SK-N-SH treated with all-trans-retinoic acid at 6 μM for 48 hours (cell line): Measurements from ENCODE around the gene LANCL2.

ENCODE experiments used
- ATAC-seq: fragments of 200-7000 bp; cut with Tn5 transposase; 3 replicates; pipeline ENCODE4 v1.9.1; 2020; ENCODE audit warnings: mild to moderate bottlenecking, moderate library complexity
- ARNTL ChIP-seq: fragments of 450-650 bp; formaldehyde crosslinking; IDR thresholded peaks from 2 replicates; pipeline ENCODE4 v1.5.0; 2020; ENCODE audit warnings: low read depth, mild to moderate bottlenecking, moderate library complexity, borderline replicate concordance
- BACH2 ChIP-seq: fragments of 250-450 bp; sonication (Bioruptor Pico); IDR thresholded peaks from 2 replicates; pipeline ENCODE4 v1.9.0; 2021; ENCODE audit warnings: mild to moderate bottlenecking, borderline replicate concordance
- CREB5 ChIP-seq: fragments of 250-450 bp; sonication (Bioruptor Pico); IDR thresholded peaks from 2 replicates; pipeline ENCODE4 v1.5.1; 2020; ENCODE audit warnings: low read depth, mild to moderate bottlenecking, moderate library complexity
- CSDC2 ChIP-seq: fragments of 250-450 bp; sonication (Bioruptor Pico); IDR thresholded peaks from 2 replicates; pipeline ENCODE4 v1.5.0; 2020; ENCODE audit warnings: mild to moderate bottlenecking, moderate library complexity
- CSRNP3 ChIP-seq: fragments of 250-450 bp; sonication (Bioruptor Pico); IDR thresholded peaks from 2 replicates; pipeline ENCODE4 v1.5.1; 2021; ENCODE audit warnings: mild to moderate bottlenecking, moderate library complexity
- ESRRG ChIP-seq: fragments of 250-450 bp; sonication (Bioruptor Pico); IDR thresholded peaks from 2 replicates; pipeline ENCODE4 v1.6.1; 2021; ENCODE audit warnings: mild to moderate bottlenecking
- GLIS3 ChIP-seq: fragments of 250-450 bp; sonication (Bioruptor Pico); IDR thresholded peaks from 2 replicates; pipeline ENCODE4 v1.5.0; 2020; ENCODE audit warnings: mild to moderate bottlenecking, moderate library complexity
- ISL1 ChIP-seq: fragments of 250-450 bp; sonication (Bioruptor Pico); IDR thresholded peaks from 2 replicates; pipeline ENCODE4 v2.1.2; 2022; ENCODE audit warnings: mild to moderate bottlenecking, moderate library complexity
- OSR1 ChIP-seq: fragments of 250-450 bp; sonication (Bioruptor Pico); IDR thresholded peaks from 2 replicates; pipeline ENCODE4 v1.8.0; 2022; ENCODE audit warnings: moderate library complexity, mild to moderate bottlenecking, inconsistent platforms
- PATZ1 ChIP-seq: fragments of 250-450 bp; sonication (Bioruptor Pico); IDR thresholded peaks from 2 replicates; pipeline ENCODE4 v1.8.0; 2020; ENCODE audit warnings: mild to moderate bottlenecking, moderate library complexity, borderline replicate concordance
- POU6F1 ChIP-seq: fragments of 250-450 bp; sonication (Bioruptor Pico); IDR thresholded peaks from 2 replicates; pipeline ENCODE4 v1.8.0; 2021; ENCODE audit warnings: low read depth, mild to moderate bottlenecking, moderate library complexity, borderline replicate concordance
- PPARA ChIP-seq: fragments of 250-450 bp; sonication (Bioruptor Pico); IDR thresholded peaks from 2 replicates; pipeline ENCODE4 v1.5.0; 2020; ENCODE audit warnings: mild to moderate bottlenecking, borderline replicate concordance
- RARB ChIP-seq: fragments of 250-450 bp; sonication (Bioruptor Pico); IDR thresholded peaks from 2 replicates; pipeline ENCODE4 v1.8.0; 2021; ENCODE audit warnings: mild to moderate bottlenecking, moderate library complexity
- SNAI2 ChIP-seq: fragments of 250-450 bp; sonication (Bioruptor Pico); IDR thresholded peaks from 2 replicates; pipeline ENCODE4 v1.5.0; 2020; ENCODE audit warnings: mild to moderate bottlenecking, moderate library complexity
- TCF4 ChIP-seq: fragments of 250-450 bp; sonication (Bioruptor Pico); IDR thresholded peaks from 2 replicates; pipeline ENCODE4 v1.8.0; 2021; ENCODE audit warnings: mild to moderate bottlenecking, moderate library complexity, borderline replicate concordance
- TOX ChIP-seq: fragments of 250-450 bp; sonication (Bioruptor Pico); IDR thresholded peaks from 2 replicates; pipeline ENCODE4 v1.8.0; 2021; ENCODE audit warnings: mild to moderate bottlenecking, moderate library complexity, borderline replicate concordance
- ZC3H10 ChIP-seq: fragments of 250-450 bp; sonication (Bioruptor Pico); IDR thresholded peaks from 2 replicates; pipeline ENCODE4 v1.5.1; 2021; ENCODE audit warnings: mild to moderate bottlenecking, moderate library complexity
- ZFP3 ChIP-seq: fragments of 250-450 bp; sonication (Bioruptor Pico); IDR thresholded peaks from 2 replicates; pipeline ENCODE4 v1.5.0; 2020; ENCODE audit warnings: mild to moderate bottlenecking, moderate library complexity
- ZFP30 ChIP-seq: fragments of 450-650 bp; formaldehyde crosslinking; IDR thresholded peaks from 2 replicates; pipeline ENCODE4 v1.5.0; 2022; ENCODE audit warnings: mild to moderate bottlenecking, moderate library complexity
- ZNF565 ChIP-seq: fragments of 450-650 bp; formaldehyde crosslinking; conservative IDR thresholded peaks from 2 replicates; pipeline ENCODE4 v1.5.0; 2020; ENCODE audit warnings: low read depth, mild to moderate bottlenecking, moderate library complexity
- ZNF70 ChIP-seq: fragments of 450-650 bp; formaldehyde crosslinking; IDR thresholded peaks from 2 replicates; pipeline ENCODE4 v1.5.0; 2020; ENCODE audit warnings: mild to moderate bottlenecking, moderate library complexity
- ZNF8 ChIP-seq: fragments of 450-650 bp; formaldehyde crosslinking; IDR thresholded peaks from 2 replicates; pipeline ENCODE4 v1.5.0; 2020; ENCODE audit warnings: mild to moderate bottlenecking, moderate library complexity

Gene LANCL2

GRCh38 chr7:55449205-55449991 is 84.3 kb downstream of the LANCL2 start:
- no peak for ATAC-seq
- TF ChIP-seq ISL1 (CRISPR knock-in tag), result no peak
- no peak for TF ChIP-seq ESRRG (CRISPR knock-in tag)
- no peak for TF ChIP-seq RARB
- TF ChIP-seq PATZ1 (CRISPR knock-in tag), result no peak
- no peak for TF ChIP-seq ARNTL
- no peak for TF ChIP-seq CSRNP3 (CRISPR knock-in tag)
- no peak for TF ChIP-seq TCF4 (CRISPR knock-in tag)
- TF ChIP-seq POU6F1 (CRISPR knock-in tag), result no peak
- no peak for TF ChIP-seq BACH2
- no peak for TF ChIP-seq TOX (CRISPR knock-in tag)
- TF ChIP-seq ZFP30 (CRISPR knock-in tag), result no peak

GRCh38 chr7:55449992-55450535 is 84.9 kb downstream of the LANCL2 start:
- ATAC-seq, result no peak

GRCh38 chr7:55452971-55453370 is 87.8 kb downstream of the LANCL2 start:
- TF ChIP-seq PPARA (CRISPR knock-in tag), result no peak
- no peak for TF ChIP-seq CSDC2 (CRISPR knock-in tag)
- TF ChIP-seq ZFP3 (CRISPR knock-in tag), result no peak
- TF ChIP-seq CSRNP3 (CRISPR knock-in tag), result no peak
- TF ChIP-seq RARB, result no peak
- TF ChIP-seq ZC3H10 (CRISPR knock-in tag), result no peak
- no peak for TF ChIP-seq GLIS3 (CRISPR knock-in tag)
- no peak for TF ChIP-seq ARNTL
- TF ChIP-seq ZNF8 (CRISPR knock-in tag), result no peak
- no peak for TF ChIP-seq ZNF70 (CRISPR knock-in tag)
- TF ChIP-seq ZFP30 (CRISPR knock-in tag), result no peak
- no peak for TF ChIP-seq OSR1
- TF ChIP-seq BACH2, result no peak
- no peak for TF ChIP-seq ZNF565
- no peak for ATAC-seq

More at GRCh38 chr7:55449992-55450535, 84.9 kb downstream of the LANCL2 start:
- TF ChIP-seq ZNF8 (CRISPR knock-in tag) (no peak), OSR1 (no peak), CSDC2 (CRISPR knock-in tag) (no peak), ZNF565 (no peak), CREB5 (no peak), RARB (no peak), SNAI2 (no peak), ISL1 (CRISPR knock-in tag) (no peak), POU6F1 (CRISPR knock-in tag) (no peak)
